DND-41 (cell line): Measurements from ENCODE around the gene GJD4.

Source experiments
- EZH2 ChIP-seq: IDR thresholded peaks from 3 replicates; pipeline ENCODE4 v1.6.1; 2012; ENCODE audit warnings: borderline replicate concordance, low read depth, mild to moderate bottlenecking, moderate library complexity, low read length, inconsistent platforms; ENCODE audit not compliant: severe bottlenecking
- TF ChIP-seq, protein P1 (sequence below): IDR thresholded peaks from 2 replicates; pipeline ENCODE4 v1.5.1; 2012; ENCODE audit warnings: borderline replicate concordance, low read length, moderate library complexity, mild to moderate bottlenecking; ENCODE audit not compliant: poor library complexity, severe bottlenecking; ENCODE audit errors: extremely low read depth

DNA sequence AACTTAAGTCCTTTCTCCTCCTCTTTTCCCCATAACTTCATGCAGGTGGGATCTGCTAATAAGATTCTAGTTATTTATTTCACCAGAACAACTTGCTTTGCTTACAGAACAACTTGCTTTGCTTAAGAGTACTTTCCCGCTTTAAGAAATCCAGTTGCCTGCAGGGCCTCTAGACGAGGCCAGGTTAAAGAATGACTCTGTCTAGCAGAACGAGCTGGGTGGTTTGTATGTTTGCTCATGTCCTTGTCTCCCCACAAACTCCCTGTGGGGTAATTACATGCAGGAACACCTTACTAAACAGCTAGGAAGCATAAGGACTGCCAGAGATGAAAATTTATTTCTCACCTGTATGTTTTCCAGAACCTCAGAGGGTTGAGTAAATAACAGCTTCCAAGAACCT, 45.8 kb downstream of the GJD4 start:
- TF ChIP-seq, protein P1, sequence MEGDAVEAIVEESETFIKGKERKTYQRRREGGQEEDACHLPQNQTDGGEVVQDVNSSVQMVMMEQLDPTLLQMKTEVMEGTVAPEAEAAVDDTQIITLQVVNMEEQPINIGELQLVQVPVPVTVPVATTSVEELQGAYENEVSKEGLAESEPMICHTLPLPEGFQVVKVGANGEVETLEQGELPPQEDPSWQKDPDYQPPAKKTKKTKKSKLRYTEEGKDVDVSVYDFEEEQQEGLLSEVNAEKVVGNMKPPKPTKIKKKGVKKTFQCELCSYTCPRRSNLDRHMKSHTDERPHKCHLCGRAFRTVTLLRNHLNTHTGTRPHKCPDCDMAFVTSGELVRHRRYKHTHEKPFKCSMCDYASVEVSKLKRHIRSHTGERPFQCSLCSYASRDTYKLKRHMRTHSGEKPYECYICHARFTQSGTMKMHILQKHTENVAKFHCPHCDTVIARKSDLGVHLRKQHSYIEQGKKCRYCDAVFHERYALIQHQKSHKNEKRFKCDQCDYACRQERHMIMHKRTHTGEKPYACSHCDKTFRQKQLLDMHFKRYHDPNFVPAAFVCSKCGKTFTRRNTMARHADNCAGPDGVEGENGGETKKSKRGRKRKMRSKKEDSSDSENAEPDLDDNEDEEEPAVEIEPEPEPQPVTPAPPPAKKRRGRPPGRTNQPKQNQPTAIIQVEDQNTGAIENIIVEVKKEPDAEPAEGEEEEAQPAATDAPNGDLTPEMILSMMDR = no peak
- no peak for TF ChIP-seq EZH2
